SKM-1 (cell line): ENCODE results near the gene TXNDC15.
"Not testable (repeated sequence)": the region's sequence is repeated elsewhere in the genome, so short reads cannot be mapped to it uniquely, and the experiment has no call there.

Experiments
- DNase-seq: peaks from one replicate; lab custom pipeline; 2025; ENCODE audit not compliant: unreplicated experiment; lab: John Stamatoyannopoulos, UW

The TXNDC15 gene

DNA sequence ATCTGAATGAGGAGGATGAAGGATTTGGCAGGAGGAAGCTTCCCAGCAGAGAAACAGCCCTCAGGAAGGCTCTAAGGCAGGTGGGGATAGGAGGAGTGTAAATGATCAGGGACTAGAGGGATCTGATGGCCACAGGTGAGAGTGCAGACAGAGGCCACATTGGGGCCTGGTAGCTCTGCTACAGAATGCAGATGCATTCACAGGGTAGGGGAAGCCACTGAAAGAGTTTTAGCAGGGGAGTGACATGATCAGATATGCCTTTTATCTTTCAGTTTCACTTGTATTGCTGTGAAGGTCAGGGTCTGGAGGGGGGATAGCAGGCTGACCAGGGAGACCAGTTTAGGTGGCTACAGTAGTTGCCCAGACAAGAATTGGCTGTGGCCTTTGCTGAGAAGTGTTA is 3.0 kb downstream of the TXNDC15 start:
- DNase-seq = no peak

DNA sequence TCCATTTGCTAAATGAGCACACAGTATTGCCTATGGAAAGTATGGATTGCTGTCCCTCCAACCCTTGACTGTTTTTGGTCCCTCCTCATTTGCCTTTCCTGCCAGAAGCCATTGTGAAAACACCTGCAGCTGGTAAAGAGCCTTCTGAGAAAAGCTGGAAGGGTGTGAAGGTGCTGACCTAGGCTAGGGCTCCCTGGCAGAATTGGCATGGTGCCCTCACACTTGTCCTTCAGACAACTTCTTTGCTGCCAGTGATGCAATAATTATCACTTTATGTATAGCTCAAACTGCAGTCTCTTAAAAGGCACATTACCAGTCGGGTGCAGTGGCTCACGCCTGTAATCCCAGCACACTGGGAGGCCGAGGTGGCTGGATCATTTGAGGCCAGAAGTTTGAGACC is 4.2 kb downstream of the TXNDC15 start:
- DNase-seq = no peak

DNA sequence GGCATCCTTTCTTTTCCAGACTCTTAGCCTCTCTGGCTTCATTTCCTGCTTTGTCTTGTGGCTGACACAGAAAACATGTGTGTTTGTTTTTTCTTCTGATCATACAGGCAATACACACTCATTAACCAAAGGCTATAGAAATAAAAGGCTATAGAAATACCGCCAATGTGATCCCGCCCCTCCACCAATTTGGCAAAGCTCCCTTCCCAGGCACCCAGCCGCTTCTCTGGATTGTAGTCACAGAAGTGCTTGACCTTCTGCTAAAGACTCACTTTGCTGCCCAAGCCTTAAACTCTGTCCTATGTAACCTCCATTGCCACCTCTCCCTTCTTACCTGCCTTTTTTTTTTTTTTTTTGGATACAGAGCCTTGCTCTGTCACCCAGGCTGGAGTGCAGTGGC is 5.3 kb downstream of the TXNDC15 start:
- no peak for DNase-seq

DNA sequence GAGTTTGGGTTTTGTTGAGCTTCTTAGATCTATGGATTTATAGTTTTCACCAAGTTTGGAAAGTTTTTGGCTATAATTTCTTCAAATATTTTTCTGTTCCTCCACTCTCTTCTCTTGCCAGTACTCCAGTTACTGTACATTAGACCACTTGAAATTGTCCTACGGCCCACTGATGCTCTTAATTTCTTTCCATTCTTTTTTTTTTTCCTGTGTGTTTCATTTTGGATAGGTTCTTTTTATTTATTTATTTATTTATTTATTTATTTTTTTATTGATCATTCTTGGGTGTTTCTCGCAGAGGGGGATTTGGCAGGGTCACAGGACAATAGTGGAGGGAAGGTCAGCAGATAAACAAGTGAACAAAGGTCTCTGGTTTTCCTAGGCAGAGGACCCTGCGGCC is 6.8 kb downstream of the TXNDC15 start:
- DNase-seq = not testable (repeated sequence)

DNA sequence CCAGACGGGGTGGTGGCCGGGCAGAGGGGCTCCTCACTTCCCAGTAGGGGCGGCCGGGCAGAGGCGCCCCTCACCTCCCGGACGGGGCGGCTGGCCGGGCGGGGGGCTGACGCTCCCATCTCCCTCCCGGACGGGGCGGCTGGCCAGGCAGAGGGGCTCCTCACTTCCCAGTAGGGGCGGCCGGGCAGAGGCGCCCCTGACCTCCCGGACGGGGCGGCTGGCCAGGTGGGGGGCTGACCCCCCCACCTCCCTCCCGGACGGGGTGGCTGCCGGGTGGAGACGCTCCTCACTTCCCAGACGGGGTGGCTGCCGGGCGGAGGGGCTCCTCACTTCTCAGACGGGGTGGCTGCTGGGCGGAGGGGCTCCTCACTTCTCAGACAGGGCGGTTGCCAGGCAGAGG is 7.5 kb downstream of the TXNDC15 start:
- not testable (repeated sequence) for DNase-seq

DNA sequence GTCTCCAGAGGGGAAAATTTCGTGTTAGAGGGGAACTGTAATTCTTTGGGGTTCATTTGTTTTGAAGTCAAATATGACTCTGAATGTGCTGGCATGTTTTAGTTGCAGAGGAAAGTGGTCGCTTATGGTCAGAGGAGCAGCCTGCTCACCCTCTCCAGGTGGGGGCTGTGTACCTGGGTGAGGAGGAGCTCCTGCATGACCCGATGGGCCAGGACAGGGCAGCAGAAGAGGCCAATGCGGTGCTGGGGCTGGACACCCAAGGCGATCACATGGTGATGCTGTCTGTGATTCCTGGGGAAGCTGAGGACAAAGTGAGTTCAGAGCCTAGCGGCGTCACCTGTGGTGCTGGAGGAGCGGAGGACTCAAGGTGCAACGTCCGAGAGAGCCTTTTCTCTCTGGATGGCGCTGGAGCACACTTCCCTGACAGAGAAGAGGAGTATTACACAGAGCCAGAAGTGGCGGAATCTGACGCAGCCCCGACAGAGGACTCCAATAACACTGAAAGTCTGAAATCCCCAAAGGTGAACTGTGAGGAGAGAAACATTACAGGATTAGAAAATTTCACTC is 13.5 kb downstream of the TXNDC15 start:
- DNase-seq = no peak

DNA sequence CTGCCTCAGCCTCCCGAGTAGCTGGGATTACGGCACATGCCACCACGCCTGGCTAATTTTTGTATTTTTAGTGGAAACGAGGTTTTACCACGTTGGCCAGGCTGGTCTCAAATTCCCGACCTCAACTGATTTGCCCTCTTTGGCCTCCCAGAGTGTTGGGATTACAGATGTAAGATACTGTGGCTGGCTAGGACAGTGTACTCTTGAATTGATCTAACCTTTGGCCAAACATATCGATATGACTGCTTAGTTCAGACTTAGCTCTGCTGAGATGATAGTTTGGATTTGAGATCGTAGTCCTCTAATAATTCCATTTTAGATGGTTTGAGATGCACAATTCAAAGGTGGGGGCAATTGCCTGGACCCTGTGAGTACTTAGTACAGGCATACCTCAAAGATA is 15.2 kb downstream of the TXNDC15 start:
- no peak for DNase-seq

DNA sequence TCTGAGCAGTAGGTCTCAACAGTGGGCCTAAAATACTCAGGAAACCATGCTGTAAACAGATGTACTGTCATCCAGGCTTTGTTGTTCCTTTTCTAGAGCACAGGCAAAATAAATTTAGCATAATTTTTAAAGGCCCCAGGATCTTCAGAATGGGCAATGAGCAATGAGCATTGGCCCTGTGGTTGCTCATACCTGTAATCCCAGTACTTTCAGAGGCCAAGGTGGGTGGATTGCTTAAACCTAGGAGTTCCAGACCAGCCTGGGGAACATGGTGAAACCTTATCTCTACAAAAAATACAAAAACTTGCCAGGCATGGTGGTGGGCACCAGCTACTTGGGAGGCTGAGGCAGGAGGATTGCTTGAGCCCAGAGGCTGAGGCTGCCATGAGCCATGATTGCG is 17.3 kb downstream of the TXNDC15 start:
- DNase-seq = no peak

DNA sequence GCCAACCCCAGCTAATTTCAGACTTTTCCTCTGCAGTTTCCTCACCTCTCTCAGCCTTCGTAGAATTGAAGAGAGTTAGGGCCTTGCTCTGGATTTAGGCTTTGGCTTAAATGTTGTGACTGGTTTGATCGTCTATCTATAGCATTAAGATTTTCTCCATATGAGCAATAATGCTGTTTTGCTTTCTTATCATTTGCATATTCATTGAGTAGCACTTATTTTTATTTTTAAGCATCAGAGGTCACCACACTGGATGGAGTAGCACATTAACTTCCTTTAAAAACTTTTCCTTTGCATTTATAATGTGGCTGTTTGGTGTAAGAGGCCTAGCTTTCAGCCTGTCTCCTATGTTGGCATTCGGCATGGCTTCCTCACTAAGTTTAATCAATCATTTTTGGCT is 18.1 kb downstream of the TXNDC15 start:
- DNase-seq = no peak

DNA sequence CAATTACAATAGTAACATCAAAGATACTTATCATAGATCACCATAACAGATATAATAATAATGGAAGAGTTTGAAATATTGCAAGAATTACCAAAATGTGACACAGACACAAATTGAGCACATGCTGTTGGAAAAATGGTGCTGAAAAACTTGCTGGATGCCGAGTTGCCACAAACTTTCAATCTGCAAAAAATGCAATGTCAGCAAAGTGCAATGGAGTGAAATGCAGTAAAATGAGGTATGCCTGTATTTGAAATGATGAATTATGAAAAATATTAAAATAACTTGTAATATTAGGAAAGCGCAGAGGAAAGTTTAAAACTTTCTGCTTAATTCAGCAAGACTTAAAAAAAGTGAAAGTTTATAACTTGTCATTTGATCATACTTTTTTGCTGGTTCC is 18.8 kb downstream of the TXNDC15 start:
- DNase-seq = no peak

DNA sequence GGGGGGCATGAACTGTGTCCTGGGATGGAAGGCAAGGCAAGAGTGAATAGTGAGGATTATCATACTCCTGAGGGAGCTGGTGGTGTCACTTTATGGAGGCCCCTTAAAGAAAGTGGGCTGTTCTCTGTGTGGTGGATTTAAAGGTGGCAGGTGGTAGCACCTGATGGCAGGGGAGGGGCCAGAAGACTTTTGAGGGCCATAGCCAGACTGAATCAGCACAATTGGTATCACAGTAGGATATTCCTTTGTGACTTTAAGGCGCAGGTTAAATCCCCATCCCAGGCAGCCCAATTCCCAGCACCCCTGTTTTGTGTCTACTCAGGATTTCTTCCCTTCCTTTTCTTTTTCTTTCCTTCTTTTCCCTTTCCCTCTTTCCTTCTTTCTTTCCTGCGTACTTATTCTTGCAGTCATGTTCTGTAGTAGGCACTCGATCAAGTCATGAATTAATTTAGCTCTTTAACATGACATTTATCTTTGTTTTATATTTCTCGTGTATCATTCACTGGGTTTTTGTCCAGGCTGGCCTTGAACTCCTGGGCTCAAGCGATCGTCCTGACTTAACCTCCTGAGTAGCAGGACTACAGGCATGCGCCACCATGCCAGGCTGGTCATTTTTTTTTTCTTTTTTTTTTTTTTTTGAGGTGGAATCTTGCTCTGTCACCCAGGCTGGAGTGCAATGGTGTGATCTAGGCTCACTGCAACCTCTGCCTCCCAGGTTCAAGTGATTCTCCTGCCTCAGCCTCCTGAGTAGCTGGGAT is 19.8 kb downstream of the TXNDC15 start:
- no peak for DNase-seq

DNA sequence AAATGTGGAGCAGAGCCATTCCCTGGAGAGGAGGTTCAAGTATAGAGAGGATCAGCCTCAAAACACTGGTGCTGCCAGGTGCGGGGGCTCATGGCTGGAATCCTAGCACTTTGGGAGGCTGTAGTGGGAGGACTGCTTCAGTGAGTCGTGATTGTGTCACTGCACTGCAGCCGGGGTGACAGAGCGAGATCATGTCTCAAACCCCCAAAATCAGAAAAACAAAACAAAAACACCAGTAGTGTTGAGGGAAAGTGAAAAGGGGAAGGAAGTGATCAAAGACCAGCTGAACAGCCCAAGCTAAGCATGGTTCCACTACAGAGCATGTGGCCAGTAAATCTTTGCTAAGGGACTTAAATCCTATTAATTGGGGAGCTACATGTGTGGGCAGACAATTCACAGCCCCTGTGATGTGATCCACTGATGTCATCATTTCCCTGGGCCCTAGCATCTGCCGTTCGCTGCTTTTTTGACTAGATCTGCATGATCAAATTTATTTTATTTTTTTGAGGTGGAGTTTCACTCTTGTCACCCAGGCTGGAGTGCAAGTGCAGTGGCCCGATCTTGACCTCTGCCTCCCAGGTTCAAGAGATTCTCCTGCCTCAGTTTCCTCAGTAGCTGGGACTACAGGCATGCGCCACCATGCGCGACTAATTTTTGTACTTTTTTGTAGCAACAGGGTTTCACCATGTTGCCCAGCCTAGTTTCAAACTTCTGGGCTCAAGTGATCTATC is 28.1 kb downstream of the TXNDC15 start:
- DNase-seq = peak; percentile 13

DNA sequence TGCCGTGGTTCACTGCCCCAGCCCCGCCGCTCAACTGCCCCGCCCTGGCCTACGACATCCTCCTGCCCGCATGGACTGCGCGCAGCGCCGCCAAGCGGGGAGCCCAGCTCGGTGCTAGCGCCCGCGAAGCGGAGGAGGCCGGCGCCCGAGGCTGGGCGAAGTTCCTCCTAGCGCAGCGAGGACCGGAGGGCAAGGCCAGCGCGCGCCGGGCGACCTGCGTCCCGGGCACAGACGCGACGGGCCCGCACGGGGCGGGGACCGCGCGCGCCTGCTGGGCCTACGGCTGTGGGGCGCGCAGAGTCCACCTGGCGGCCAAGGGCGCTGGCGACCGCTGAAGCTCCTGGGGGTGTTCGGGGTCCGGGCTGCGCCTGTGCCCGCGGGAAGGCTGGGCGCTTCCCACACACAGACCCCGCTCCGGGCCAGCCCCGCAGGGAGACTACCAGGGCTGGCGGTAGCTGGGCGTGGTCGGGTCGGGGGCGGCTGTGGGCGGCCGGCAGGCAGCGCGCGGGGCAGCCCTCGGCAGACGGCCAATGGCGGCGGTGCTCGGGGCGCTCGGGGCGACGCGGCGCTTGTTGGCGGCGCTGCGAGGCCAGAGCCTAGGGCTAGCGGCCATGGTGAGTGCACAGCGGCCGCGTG is 30.6 kb downstream of the TXNDC15 start, which contains the start of gene PCBD2:
Gene PCBD2 (plus strand): TSS at position 522 of the 636 bp plus-strand sequence. CDS start 9 bp downstream, at position 531.
- peak; percentile 75 for DNase-seq

DNA sequence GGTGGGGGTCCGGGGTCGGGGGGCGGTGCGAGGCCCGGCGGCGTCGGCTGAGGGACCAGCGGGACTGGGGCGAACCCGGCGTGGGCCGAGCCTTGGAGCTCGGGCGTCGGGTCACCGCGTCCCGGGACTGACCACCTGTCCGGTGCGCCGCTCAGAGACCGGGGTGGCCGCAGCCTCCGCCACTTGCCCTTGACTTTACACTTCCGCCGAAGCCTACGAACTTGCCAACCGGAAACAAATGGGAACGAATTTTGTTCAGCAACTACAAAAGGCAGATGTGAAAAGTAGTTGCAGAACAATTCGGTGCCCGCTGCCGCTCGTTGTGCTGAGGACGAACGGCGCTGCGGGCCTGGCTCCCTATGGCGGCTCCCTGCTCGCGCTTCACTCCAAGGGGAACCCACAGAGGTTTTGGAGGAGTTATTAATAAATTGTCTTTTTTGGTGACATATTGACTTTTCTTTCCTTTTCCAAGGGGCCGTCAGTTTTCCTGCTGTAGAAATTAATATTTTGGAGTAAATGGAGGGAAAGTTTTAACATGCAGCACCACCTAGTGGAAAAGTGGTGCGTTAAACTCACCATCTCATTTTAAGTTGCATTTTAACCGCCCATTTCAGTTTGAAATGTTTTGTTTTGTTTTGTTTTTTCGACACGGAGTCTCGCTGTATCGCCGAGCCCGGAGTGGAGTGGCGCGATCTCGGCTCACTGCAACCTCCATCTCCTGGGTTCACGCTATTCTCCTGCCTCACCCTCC is 31.2 kb downstream of the TXNDC15 start:
- DNase-seq = peak; percentile 35

DNA sequence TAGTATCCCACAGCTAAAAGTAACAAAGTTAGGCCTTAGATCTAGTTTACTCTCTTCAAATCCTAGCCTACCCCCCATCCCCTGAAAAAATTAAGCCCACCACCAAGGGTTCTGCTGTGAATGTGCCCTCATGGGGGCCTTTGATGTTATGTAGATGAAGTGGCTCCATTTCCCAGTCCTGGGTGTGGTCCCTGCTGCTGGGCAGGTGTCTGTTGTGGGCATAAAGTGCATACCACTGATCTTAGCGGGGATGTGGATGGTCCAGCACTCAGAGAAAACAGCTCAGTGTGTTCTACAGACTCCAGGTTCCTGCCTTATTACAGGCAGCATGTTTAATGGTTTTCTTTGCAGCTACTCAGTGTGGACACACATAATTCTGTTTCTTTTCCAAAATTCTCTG is 32.6 kb downstream of the TXNDC15 start:
- no peak for DNase-seq

DNA sequence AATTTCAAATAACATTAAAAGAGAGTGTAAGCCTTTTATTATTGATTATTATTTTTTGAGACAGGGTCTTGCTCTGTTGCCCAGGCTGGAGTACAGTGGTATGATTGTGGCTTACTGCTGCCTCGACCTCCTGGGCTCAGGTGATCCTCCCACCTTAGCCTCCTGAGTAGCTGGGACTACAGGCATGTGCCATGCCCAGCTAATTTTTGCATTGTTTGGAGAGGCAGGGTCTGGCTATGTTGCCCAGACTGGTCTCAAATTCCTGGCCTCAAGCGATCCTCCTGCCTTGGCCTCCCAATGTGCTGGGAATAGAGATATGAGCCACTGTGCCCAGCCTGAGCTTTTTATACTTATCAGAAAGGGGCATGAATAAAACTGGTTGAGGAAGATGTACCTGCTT is 36.6 kb downstream of the TXNDC15 start:
- not testable (repeated sequence) for DNase-seq

DNA sequence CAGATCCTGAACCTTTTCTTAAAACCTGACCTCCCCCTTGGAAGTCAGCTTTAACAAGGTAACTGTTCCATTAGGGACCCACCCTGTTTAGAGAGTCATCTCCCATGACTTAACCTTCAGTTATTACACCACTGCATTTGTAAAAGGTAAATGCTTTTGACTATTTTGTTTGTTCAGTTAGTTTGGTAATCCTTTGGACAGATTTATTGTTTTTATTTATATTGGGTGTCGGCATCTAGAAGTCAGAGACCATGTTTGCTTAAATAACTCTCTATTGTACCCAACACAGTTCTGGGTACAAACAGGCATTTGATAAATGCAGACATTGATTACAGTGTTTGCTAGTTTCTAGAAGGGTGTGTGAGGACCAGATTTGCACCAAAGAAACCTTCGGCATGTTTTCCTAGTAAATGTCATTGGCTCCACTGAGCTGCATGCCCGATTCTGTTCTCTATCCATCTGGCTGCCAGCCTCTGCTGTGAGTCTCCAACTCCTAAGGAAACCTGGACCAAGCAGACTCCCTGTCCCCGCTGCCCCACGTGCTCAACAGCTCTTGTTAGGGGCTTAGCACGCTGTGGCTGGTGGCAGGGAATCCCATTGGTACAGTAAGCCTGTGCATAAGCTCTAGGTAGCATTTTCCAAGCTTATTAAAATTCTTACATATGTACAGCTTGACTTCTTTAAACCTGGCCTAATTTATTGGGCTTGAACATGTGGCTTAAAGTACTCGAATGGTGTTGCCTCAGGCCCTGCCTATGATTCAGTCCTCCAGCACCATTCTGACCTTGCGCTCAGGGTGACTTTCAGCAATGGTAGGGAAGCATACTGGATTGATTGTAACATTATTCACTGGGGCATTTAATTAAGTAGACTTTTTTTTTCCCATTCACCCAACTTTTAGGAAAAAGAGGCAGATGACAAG is 37.4 kb downstream of the TXNDC15 start:
- no peak for DNase-seq

DNA sequence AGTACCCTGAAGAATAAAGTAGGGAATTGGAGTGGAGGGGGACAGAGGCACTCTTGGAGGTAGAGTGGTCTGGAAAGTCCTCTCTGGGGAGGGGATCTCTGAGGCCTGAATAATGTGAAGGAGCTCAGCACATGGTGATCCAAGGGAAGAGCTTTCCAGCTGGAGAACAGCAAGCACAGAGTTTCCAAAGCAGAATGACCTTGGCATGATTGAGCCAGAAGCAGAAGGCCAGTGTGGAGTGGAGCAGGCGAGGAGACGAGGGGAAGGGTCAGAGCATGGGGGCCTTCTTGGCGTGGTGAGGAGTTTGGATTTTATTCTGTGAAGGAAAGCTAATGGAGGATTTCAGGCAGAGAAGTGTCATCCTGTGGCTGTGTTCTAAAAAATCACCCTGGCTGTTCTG is 39.1 kb downstream of the TXNDC15 start:
- no peak for DNase-seq

DNA sequence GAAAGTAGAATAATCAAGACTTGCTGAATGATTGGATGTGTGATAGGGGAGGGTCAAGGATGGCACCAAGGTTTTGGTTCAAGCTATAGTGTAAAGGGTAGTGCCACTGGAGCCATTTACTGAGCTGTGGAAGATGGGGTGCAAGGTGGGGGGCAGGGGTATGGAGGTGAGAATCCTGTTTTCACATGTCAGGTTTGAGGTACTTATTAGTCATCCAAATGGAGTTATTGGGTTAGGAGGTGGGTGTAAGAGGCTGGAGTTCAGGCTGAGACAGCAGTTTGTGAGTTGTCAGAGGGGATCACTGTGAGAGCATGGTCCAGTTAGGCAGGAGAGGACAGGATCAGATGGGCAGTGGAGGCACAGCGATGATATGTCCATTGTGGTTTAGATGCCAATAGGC is 39.6 kb downstream of the TXNDC15 start:
- no peak for DNase-seq
